ENCODE measurements around the gene THBD. TPM values are rescaled to one million over a fixed set of nuclear protein-coding genes. Genes with fewer than 3 reads are reported as not detected.

The THBD gene
- total RNA-seq, 1 experiment from 2014 or later: 15.8 TPM

Other genes with a start within 250 kb of the THBD start
- gene SSTR4, start 14.4 kb downstream of the THBD start, total RNA-seq (2014; rRNA removed; shearing (Covaris generic)): not detected in 2 replicates
- not detected in 2 replicates for gene CD93, start 36.7 kb upstream of the THBD start, total RNA-seq (2014; rRNA removed; shearing (Covaris generic))